Transverse colon (tissue), 4 donors: ENCODE data around the gene IL36A.

Source experiments
- EP300 ChIP-seq: sonication (generic); formaldehyde crosslinking; IDR thresholded peaks from one replicate; pipeline ENCODE4 v1.6.1; 2017; ENCODE audit warnings: antibody characterized with exemption, low read depth
- POLR2AphosphoS5 ChIP-seq, 3 donors: sonication (generic); formaldehyde crosslinking; IDR thresholded peaks; one replicate each; pipeline ENCODE4 v1.6.1; 2016; ENCODE audit warnings: antibody characterized with exemption in 3 of 3
- TF ChIP-seq, protein P1 (sequence below), 5 experiments: fragments of 200-600 bp in 3 of 5; fragments of 450-650 bp in 2 of 5; sonication (generic) in 3 of 5; IDR thresholded peaks; 1 replicate in 2 of 5; 2 replicates in 3 of 5; pipeline ENCODE4 v1.5.1; 2016 to 2017; ENCODE audit warnings: antibody characterized with exemption in 5 of 5, inconsistent platforms in 3 of 5, mild to moderate bottlenecking in 2 of 5, moderate library complexity in 1 of 5

DNA sequence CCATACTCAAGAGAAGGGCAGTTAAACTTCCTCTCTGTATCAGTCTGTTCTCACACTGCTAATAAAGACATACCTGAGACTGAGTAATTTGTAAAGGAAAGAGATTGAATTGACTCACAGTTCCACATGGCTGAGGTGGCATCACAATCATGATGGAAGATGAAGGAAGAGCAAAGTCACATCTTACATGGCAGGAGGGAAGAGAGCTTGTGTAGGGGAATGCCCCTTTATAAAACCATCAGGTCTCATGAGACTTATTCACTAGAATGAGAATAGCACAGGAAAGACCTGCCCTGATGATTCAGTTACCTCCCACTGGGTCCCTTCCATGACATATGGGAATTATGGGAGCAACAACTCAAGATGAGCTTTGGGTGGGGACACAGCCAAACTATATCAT lies 48.8 kb downstream of the IL36A start:
- TF ChIP-seq, protein P1, sequence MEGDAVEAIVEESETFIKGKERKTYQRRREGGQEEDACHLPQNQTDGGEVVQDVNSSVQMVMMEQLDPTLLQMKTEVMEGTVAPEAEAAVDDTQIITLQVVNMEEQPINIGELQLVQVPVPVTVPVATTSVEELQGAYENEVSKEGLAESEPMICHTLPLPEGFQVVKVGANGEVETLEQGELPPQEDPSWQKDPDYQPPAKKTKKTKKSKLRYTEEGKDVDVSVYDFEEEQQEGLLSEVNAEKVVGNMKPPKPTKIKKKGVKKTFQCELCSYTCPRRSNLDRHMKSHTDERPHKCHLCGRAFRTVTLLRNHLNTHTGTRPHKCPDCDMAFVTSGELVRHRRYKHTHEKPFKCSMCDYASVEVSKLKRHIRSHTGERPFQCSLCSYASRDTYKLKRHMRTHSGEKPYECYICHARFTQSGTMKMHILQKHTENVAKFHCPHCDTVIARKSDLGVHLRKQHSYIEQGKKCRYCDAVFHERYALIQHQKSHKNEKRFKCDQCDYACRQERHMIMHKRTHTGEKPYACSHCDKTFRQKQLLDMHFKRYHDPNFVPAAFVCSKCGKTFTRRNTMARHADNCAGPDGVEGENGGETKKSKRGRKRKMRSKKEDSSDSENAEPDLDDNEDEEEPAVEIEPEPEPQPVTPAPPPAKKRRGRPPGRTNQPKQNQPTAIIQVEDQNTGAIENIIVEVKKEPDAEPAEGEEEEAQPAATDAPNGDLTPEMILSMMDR (IDR thresholded peaks at IDR 0.05): no peak
- TF ChIP-seq POLR2AphosphoS5 (IDR thresholded peaks at IDR 0.05): no peak
- no peak for TF ChIP-seq EP300
